ENCODE measurements around the gene GLB1L. TPM values are rescaled to one million over a fixed set of nuclear protein-coding genes. Genes with fewer than 3 reads are reported as not detected.
"Not testable (repeated sequence)": the region's sequence is repeated elsewhere in the genome, so short reads cannot be mapped to it uniquely, and the experiment has no call there.

Gene GLB1L
- total RNA-seq, 3 donors from 2014 or later: 4.2 to 10.8 (median 5.8) TPM

GRCh38 chr2:219204425-219205164, 40.6 kb downstream of the GLB1L start:
- ATAC-seq (no peak), DNase-seq (no peak)
- Histone ChIP-seq H3K4me1 (ENCODE audit: low read depth) (peaks cover 14% of the 10 kb centered on the region), H3K36me3 (ENCODE audit: low read depth) (no peaks in the 10 kb centered on the region), H3K9me3 (no peaks in the 10 kb centered on the region), H3K4me3 (no peak overlapping the region)
- no peak for TF ChIP-seq CTCF (IDR thresholded peaks at IDR 0.05)
- intact Hi-C loops (cut with DNase I, micrococcal nuclease): no loop called here

- H3K4me1 ChIP-seq (ENCODE audit: low read depth); H3K4me3 ChIP-seq; H3K36me3 ChIP-seq (ENCODE audit: low read depth); DNase-seq; ATAC-seq; intact Hi-C loops (cut with DNase I, micrococcal nuclease); H3K9me3 ChIP-seq: not testable (repeated sequence)
Observed at GRCh38 chr2:219201331-219201730, 43.9 kb downstream of the GLB1L start.

GRCh38 chr2:219200502-219201326, 44.5 kb downstream of the GLB1L start:
- H3K4me1 ChIP-seq (ENCODE audit: low read depth); ATAC-seq; H3K4me3 ChIP-seq; H3K36me3 ChIP-seq (ENCODE audit: low read depth); DNase-seq; intact Hi-C loops (cut with DNase I, micrococcal nuclease); H3K9me3 ChIP-seq: not testable (repeated sequence)

- no peak for DNase-seq
Observed at GRCh38 chr2:219199470-219200211, 45.6 kb downstream of the GLB1L start.

GRCh38 chr2:219198974-219199373, 46.3 kb downstream of the GLB1L start:
- H3K4me3 ChIP-seq: no peak overlapping the region
- no peaks in the 10 kb centered on the region for H3K36me3 ChIP-seq (ENCODE audit: low read depth)
- no peaks in the 10 kb centered on the region for H3K9me3 ChIP-seq
- DNase-seq (no peak), ATAC-seq (no peak)
- TF ChIP-seq CTCF (IDR thresholded peaks at IDR 0.05): no peak
- H3K4me1 ChIP-seq (ENCODE audit: low read depth): no peaks in the 10 kb centered on the region
- intact Hi-C loops (cut with DNase I, micrococcal nuclease): no loop called here

More at GRCh38 chr2:219199470-219200211, 45.6 kb downstream of the GLB1L start:
- H3K9me3 ChIP-seq: no peaks in the 10 kb centered on the region
- H3K36me3 ChIP-seq (ENCODE audit: low read depth): no peaks in the 10 kb centered on the region
- no peaks in the 10 kb centered on the region for H3K4me1 ChIP-seq (ENCODE audit: low read depth)
- no peak for TF ChIP-seq CTCF (IDR thresholded peaks at IDR 0.05)
- ATAC-seq: no peak
- intact Hi-C loops (cut with DNase I, micrococcal nuclease): no loop called here
- no peak overlapping the region for H3K4me3 ChIP-seq

DNA sequence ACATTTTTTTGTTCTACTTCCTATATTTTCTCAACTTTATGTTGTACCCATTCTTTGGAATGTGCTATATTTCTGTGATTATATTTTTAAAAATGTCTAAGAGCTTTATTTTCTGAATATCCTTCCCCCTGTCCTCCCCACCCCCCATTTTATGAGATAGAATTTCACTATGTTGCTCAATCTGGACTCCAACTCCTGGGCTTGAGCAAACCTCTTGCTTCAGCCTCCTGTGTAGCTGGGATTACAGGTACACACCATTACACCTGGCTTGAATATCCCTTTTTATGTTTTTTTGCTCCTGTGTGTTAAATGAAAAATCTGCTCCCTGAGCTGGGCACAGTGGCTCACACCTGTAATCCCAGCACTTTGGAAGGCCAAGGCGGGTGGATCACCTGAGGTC, 47.9 kb downstream of the GLB1L start:
- no peak for TF ChIP-seq CTCF (IDR thresholded peaks at IDR 0.05)
- H3K36me3 ChIP-seq (ENCODE audit: low read depth): no peaks in the 10 kb centered on the region
- no peak for DNase-seq
- intact Hi-C loops (cut with DNase I, micrococcal nuclease): no loop called here
- H3K9me3 ChIP-seq: no peaks in the 10 kb centered on the region
- no peak overlapping the region for H3K4me3 ChIP-seq
- no peak for ATAC-seq
- no peaks in the 10 kb centered on the region for H3K4me1 ChIP-seq (ENCODE audit: low read depth)

Data from mucosa of descending colon (tissue), 3 donors.